Measurements from ENCODE around the gene OPALIN.
"Not testable (repeated sequence)": the region's sequence is repeated elsewhere in the genome, so short reads cannot be mapped to it uniquely, and the experiment has no call there.

The OPALIN gene

GRCh38 chr10:96338279-96338925, 20.4 kb downstream of the OPALIN start:
- no peak for DNase-seq (ENCODE audit: low read depth)

- no peak for DNase-seq (ENCODE audit: low read depth)
These were observed 21.7 kb downstream of the OPALIN start for GRCh38 chr10:96337106-96337505.

GRCh38 chr10:96334616-96335526, 23.9 kb downstream of the OPALIN start:
- DNase-seq (ENCODE audit: low read depth), result no peak

- no peak for DNase-seq (ENCODE audit: low read depth)
These were observed 25.7 kb downstream of the OPALIN start for GRCh38 chr10:96333101-96333500.

- no peak for DNase-seq (ENCODE audit: low read depth)
These were observed 31.3 kb downstream of the OPALIN start for GRCh38 chr10:96327462-96327861.

GRCh38 chr10:96325719-96326373, 33.0 kb downstream of the OPALIN start:
- DNase-seq (ENCODE audit: low read depth), result no peak

- no peak for DNase-seq (ENCODE audit: low read depth)
These were observed 34.4 kb downstream of the OPALIN start for GRCh38 chr10:96324447-96324846.

GRCh38 chr10:96322275-96322674, 36.5 kb downstream of the OPALIN start:
- no peak for DNase-seq (ENCODE audit: low read depth)

- DNase-seq (ENCODE audit: low read depth), result no peak
These were observed 37.0 kb downstream of the OPALIN start for GRCh38 chr10:96321822-96322221.

- DNase-seq (ENCODE audit: low read depth), result no peak
These were observed 38.9 kb downstream of the OPALIN start for GRCh38 chr10:96319754-96320474.

GRCh38 chr10:96317067-96317833, 41.6 kb downstream of the OPALIN start:
- DNase-seq (ENCODE audit: low read depth), result no peak

- no peak for DNase-seq (ENCODE audit: low read depth)
These were observed 45.5 kb downstream of the OPALIN start for GRCh38 chr10:96313344-96313743.

GRCh38 chr10:96311180-96311715, 47.6 kb downstream of the OPALIN start:
- no peak for DNase-seq (ENCODE audit: low read depth)

- no peak for DNase-seq (ENCODE audit: low read depth)
These were observed 48.5 kb downstream of the OPALIN start for GRCh38 chr10:96310321-96310669.

GRCh38 chr10:96309628-96310320, 49.0 kb downstream of the OPALIN start:
- DNase-seq (ENCODE audit: low read depth), result no peak

- not testable (repeated sequence) for DNase-seq (ENCODE audit: low read depth)
These were observed 49.9 kb downstream of the OPALIN start for GRCh38 chr10:96308854-96309253.

GRCh38 chr10:96306516-96306915, 52.3 kb downstream of the OPALIN start:
- DNase-seq (ENCODE audit: low read depth), result no peak

GRCh38 chr10:96305019-96305418, 53.8 kb downstream of the OPALIN start:
- no peak for DNase-seq (ENCODE audit: low read depth)

- no peak for DNase-seq (ENCODE audit: low read depth)
These were observed 54.6 kb downstream of the OPALIN start, which contains the start of gene DNTT for GRCh38 chr10:96304230-96304629. TSS of gene DNTT (plus strand) at chr10:96304434. CDS start at chr10:96304498, 64 bp downstream.

GRCh38 chr10:96301616-96302015, 57.2 kb downstream of the OPALIN start:
- DNase-seq (ENCODE audit: low read depth), result no peak
